Measurements from ENCODE around the gene ACSL6. TPM values are rescaled to one million over a fixed set of nuclear protein-coding genes. Genes with fewer than 3 reads are reported as not detected.
A peak's percentile ranks its signal among the peaks of the same experiment; 100 is the strongest.

Gene ACSL6
- total RNA-seq, 2 experiments from 2014 or later: 26.5 to 38.8 TPM

- Mint-ChIP-seq H3K36me3 (ENCODE audit: low read depth) (peaks cover 11% of the 10 kb centered on the region), H3K4me3 (no peak overlapping the region), H3K4me1 (peaks cover 4% of the 10 kb centered on the region), H3K27me3 (peaks cover 64% of the 10 kb centered on the region), H3K9me3 (peaks cover 17% of the 10 kb centered on the region), H3K27ac (no peak overlapping the region)
- ChIA-PET POLR2A (no interaction called here), CTCF (no interaction called here)
- DNase-seq: no peak
These were observed 20.7 kb upstream of the ACSL6 start for GRCh38 chr5:132032196-132032595.

GRCh38 chr5:132030610-132031009 lies 19.2 kb upstream of the ACSL6 start:
- peaks cover 17% of the 10 kb centered on the region for H3K9me3 Mint-ChIP-seq
- H3K4me3 Mint-ChIP-seq: no peak overlapping the region
- peaks cover 11% of the 10 kb centered on the region for H3K36me3 Mint-ChIP-seq (ENCODE audit: low read depth)
- no peak for DNase-seq
- ChIA-PET CTCF (no interaction called here), POLR2A (interaction anchor here (0.7 kb wide), 1 partner anchor 519 kb away, joined by 3 read pairs; no protein-coding TSS in a partner anchor)
- H3K4me1 Mint-ChIP-seq: peaks cover 4% of the 10 kb centered on the region
- H3K27ac Mint-ChIP-seq: no peak overlapping the region
- peaks cover 54% of the 10 kb centered on the region for H3K27me3 Mint-ChIP-seq

GRCh38 chr5:132029609-132030330 lies 18.3 kb upstream of the ACSL6 start:
- H3K36me3 Mint-ChIP-seq (ENCODE audit: low read depth): peaks cover 11% of the 10 kb centered on the region
- DNase-seq: no peak
- H3K27ac Mint-ChIP-seq: no peak overlapping the region
- H3K9me3 Mint-ChIP-seq: peaks cover 17% of the 10 kb centered on the region
- CTCF ChIA-PET: interaction anchor here (0.7 to 0.8 kb wide), 2 partner anchors 9 to 21 kb away, joined by 3 read pairs; no protein-coding TSS in a partner anchor
- peaks cover 4% of the 10 kb centered on the region for H3K4me1 Mint-ChIP-seq
- H3K4me3 Mint-ChIP-seq: no peak overlapping the region
- POLR2A ChIA-PET: interaction anchor here (0.6 kb wide), 1 partner anchor 71 kb away, joined by 3 read pairs; no protein-coding TSS in a partner anchor
- peaks cover 52% of the 10 kb centered on the region for H3K27me3 Mint-ChIP-seq

- Mint-ChIP-seq H3K4me3 (no peak overlapping the region), H3K27ac (peak overlapping the region; percentile 27), H3K36me3 (ENCODE audit: low read depth) (peaks cover 6% of the 10 kb centered on the region), H3K9me3 (peaks cover 4% of the 10 kb centered on the region), H3K4me1 (peaks cover 15% of the 10 kb centered on the region), H3K27me3 (peaks cover 37% of the 10 kb centered on the region)
- no peak for DNase-seq
- POLR2A ChIA-PET: no interaction called here
- CTCF ChIA-PET: interaction anchor here (1.2 to 1.8 kb wide), 3 partner anchors 10 to 179 kb away, joined by 3 to 6 read pairs (median 4); no protein-coding TSS in a partner anchor
These were observed 15.6 kb upstream of the ACSL6 start for GRCh38 chr5:132027027-132027426.

DNA sequence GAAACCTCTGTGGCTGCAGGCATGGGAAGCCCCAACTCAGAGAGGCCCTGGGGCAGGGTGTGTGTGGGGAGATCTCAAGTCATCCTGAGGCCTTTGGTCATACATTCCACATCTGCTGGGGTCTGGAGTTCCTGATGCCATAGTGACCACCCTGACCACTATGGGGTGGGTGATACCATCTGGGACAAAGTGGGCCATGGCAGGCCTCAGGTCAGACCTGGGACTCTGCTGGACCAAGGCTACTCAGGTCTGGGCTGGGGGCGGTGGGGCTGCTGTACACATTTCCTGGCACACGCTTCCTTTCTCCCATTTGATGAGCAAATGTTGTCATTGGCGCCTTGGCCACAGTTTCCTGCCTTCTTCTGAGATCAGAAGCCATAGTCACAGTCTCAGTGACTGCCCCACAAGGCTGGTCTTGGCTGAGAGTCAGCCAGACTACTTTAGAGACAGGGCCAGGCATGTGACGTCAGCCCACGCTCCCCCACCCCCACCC lies 15.1 kb upstream of the ACSL6 start:
- DNase-seq: peak; percentile 63
- peaks cover 17% of the 10 kb centered on the region for H3K4me1 Mint-ChIP-seq
- H3K4me3 Mint-ChIP-seq: no peak overlapping the region
- H3K27ac Mint-ChIP-seq: peak overlapping the region; percentile 27
- H3K9me3 Mint-ChIP-seq: no peaks in the 10 kb centered on the region
- ChIA-PET CTCF (interaction anchor here (1.8 kb wide), 1 partner anchor 16 kb away, joined by 6 read pairs; no protein-coding TSS in a partner anchor), POLR2A (no interaction called here)
- H3K27me3 Mint-ChIP-seq: peaks cover 36% of the 10 kb centered on the region
- H3K36me3 Mint-ChIP-seq (ENCODE audit: low read depth): peaks cover 6% of the 10 kb centered on the region

- Mint-ChIP-seq H3K27ac (no peak overlapping the region), H3K27me3 (peaks cover 36% of the 10 kb centered on the region), H3K36me3 (ENCODE audit: low read depth) (peaks cover 6% of the 10 kb centered on the region), H3K9me3 (no peaks in the 10 kb centered on the region), H3K4me3 (no peak overlapping the region), H3K4me1 (peaks cover 25% of the 10 kb centered on the region)
- no peak for DNase-seq
- POLR2A ChIA-PET: no interaction called here
- CTCF ChIA-PET: interaction anchor here (0.7 to 2.5 kb wide), 3 partner anchors 13 to 38 kb away, joined by 3 to 7 read pairs (median 4); no protein-coding TSS in a partner anchor
These were observed 14.0 kb upstream of the ACSL6 start for GRCh38 chr5:132025403-132025971.

- H3K4me3 Mint-ChIP-seq: no peak overlapping the region
- DNase-seq: no peak
- CTCF ChIA-PET: interaction anchor here (0.7 to 2.5 kb wide), 3 partner anchors 13 to 38 kb away, joined by 3 to 7 read pairs (median 4); no protein-coding TSS in a partner anchor
- no peaks in the 10 kb centered on the region for H3K9me3 Mint-ChIP-seq
- peaks cover 30% of the 10 kb centered on the region for H3K27me3 Mint-ChIP-seq
- no peak overlapping the region for H3K27ac Mint-ChIP-seq
- H3K4me1 Mint-ChIP-seq: peaks cover 31% of the 10 kb centered on the region
- peaks cover 3% of the 10 kb centered on the region for H3K36me3 Mint-ChIP-seq (ENCODE audit: low read depth)
- POLR2A ChIA-PET: no interaction called here
These were observed 13.4 kb upstream of the ACSL6 start for GRCh38 chr5:132024789-132025402.

GRCh38 chr5:132024117-132024435 lies 12.6 kb upstream of the ACSL6 start:
- Mint-ChIP-seq H3K27me3 (peaks cover 25% of the 10 kb centered on the region), H3K27ac (no peak overlapping the region), H3K9me3 (no peaks in the 10 kb centered on the region), H3K36me3 (ENCODE audit: low read depth) (peaks cover 3% of the 10 kb centered on the region), H3K4me1 (peaks cover 36% of the 10 kb centered on the region), H3K4me3 (no peak overlapping the region)
- CTCF ChIA-PET: interaction anchor here (2.5 kb wide), 1 partner anchor 17 kb away, joined by 7 read pairs; no protein-coding TSS in a partner anchor
- DNase-seq: no peak
- POLR2A ChIA-PET: no interaction called here

GRCh38 chr5:132023258-132024116 lies 12.0 kb upstream of the ACSL6 start:
- H3K9me3 Mint-ChIP-seq: no peaks in the 10 kb centered on the region

GRCh38 chr5:132022737-132023136 lies 11.3 kb upstream of the ACSL6 start:
- Mint-ChIP-seq H3K36me3 (ENCODE audit: low read depth) (peaks cover 3% of the 10 kb centered on the region), H3K4me3 (no peak overlapping the region), H3K9me3 (no peaks in the 10 kb centered on the region), H3K4me1 (peaks cover 47% of the 10 kb centered on the region), H3K27me3 (peaks cover 25% of the 10 kb centered on the region), H3K27ac (no peak overlapping the region)
- ChIA-PET CTCF (no interaction called here), POLR2A (no interaction called here)
- DNase-seq: no peak

More at GRCh38 chr5:132023258-132024116, 12.0 kb upstream of the ACSL6 start:
- ChIA-PET POLR2A (no interaction called here), CTCF (interaction anchor here (2.5 kb wide), 1 partner anchor 17 kb away, joined by 7 read pairs; no protein-coding TSS in a partner anchor)
- H3K27me3 Mint-ChIP-seq: peaks cover 26% of the 10 kb centered on the region
- peaks cover 3% of the 10 kb centered on the region for H3K36me3 Mint-ChIP-seq (ENCODE audit: low read depth)
- no peak for DNase-seq
- peak overlapping the region; percentile 28 for H3K27ac Mint-ChIP-seq
- no peak overlapping the region for H3K4me3 Mint-ChIP-seq
- peaks cover 42% of the 10 kb centered on the region for H3K4me1 Mint-ChIP-seq

GRCh38 chr5:132021654-132022053 lies 10.2 kb upstream of the ACSL6 start:
- ChIA-PET POLR2A (interaction anchor here (0.8 kb wide), 1 partner anchor 350 kb away, joined by 4 read pairs; no protein-coding TSS in a partner anchor), CTCF (interaction anchor here (1.0 to 1.1 kb wide), 4 partner anchors 14 to 40 kb away, joined by 3 read pairs; no protein-coding TSS in a partner anchor)
- no peak overlapping the region for H3K27ac Mint-ChIP-seq
- peaks cover 34% of the 10 kb centered on the region for H3K27me3 Mint-ChIP-seq
- no peak overlapping the region for H3K4me3 Mint-ChIP-seq
- H3K4me1 Mint-ChIP-seq: peaks cover 56% of the 10 kb centered on the region
- no peaks in the 10 kb centered on the region for H3K9me3 Mint-ChIP-seq
- DNase-seq: no peak
- peaks cover 3% of the 10 kb centered on the region for H3K36me3 Mint-ChIP-seq (ENCODE audit: low read depth)
